Upper lobe of left lung (tissue), 6 donors: ENCODE data around the gene WFDC5. TPM values are rescaled to one million over a fixed set of nuclear protein-coding genes. Genes with fewer than 3 reads are reported as not detected.

Source experiments
- ATAC-seq, 2 donors: fragments of 200-7000 bp; cut with Tn5 transposase; one replicate each; pipeline ENCODE4 v1.9.1; 2022; ENCODE audit warnings: mild to moderate bottlenecking in 2 of 2, moderate library complexity in 2 of 2; ENCODE audit not compliant: low FRiP score in 2 of 2
- DNase-seq, 2 donors: peaks; one replicate each; pipeline ENCODE4 v3.0.0-alpha.2; 2019 to 2020
- H3K27ac ChIP-seq, 4 donors: fragments of 200-600 bp; sonication (generic); one replicate each; pipeline ENCODE4 v1.5.1; 2016 to 2019
- H3K27me3 ChIP-seq, 4 donors: fragments of 200-600 bp; sonication (generic); one replicate each; pipeline ENCODE4 v1.5.1; 2017 to 2019
- H3K36me3 ChIP-seq, 4 donors: fragments of 200-600 bp; sonication (generic); one replicate each; pipeline ENCODE4 v1.5.1; 2016 to 2019
- H3K4me1 ChIP-seq, 4 donors: fragments of 200-600 bp; sonication (generic); one replicate each; pipeline ENCODE4 v1.5.1; 2018 to 2019
- H3K4me3 ChIP-seq, 4 donors: fragments of 200-600 bp; sonication (generic); one replicate each; pipeline ENCODE4 v1.5.1; 2017 to 2019; ENCODE audit warnings: mild to moderate bottlenecking in 2 of 4, moderate library complexity in 1 of 4
- H3K9me3 ChIP-seq, 4 donors: fragments of 200-600 bp; sonication (generic); one replicate each; pipeline ENCODE4 v1.5.1; 2018 to 2019
- CTCF ChIP-seq, 6 experiments: fragments of 450-650 bp in 4 of 6; fragments of 200-600 bp in 2 of 6; sonication (generic) in 2 of 6; IDR thresholded peaks; one replicate each; pipeline ENCODE4 v1.5.1; 2016 to 2019; ENCODE audit warnings: antibody characterized with exemption in 6 of 6
- EP300 ChIP-seq, 4 donors: sonication (generic); formaldehyde crosslinking; IDR thresholded peaks; one replicate each; pipeline ENCODE4 v1.5.1; 2017; ENCODE audit warnings: antibody characterized with exemption in 4 of 4, control low read depth in 2 of 4
- POLR2A ChIP-seq, 4 donors: fragments of 450-650 bp; IDR thresholded peaks; one replicate each; pipeline ENCODE4 v1.5.1; 2016 to 2017; ENCODE audit warnings: antibody characterized with exemption in 4 of 4, mild to moderate bottlenecking in 2 of 4
- POLR2AphosphoS5 ChIP-seq, 2 donors: sonication (generic); formaldehyde crosslinking; IDR thresholded peaks; one replicate each; pipeline ENCODE4 v1.5.1; 2017; ENCODE audit warnings: antibody characterized with exemption in 2 of 2
- WGBS, 2 donors: methylation state at CpG; one replicate each; pipeline ENCODE4 v1.1.5; 2017 to 2018; 5-methylcytosine and 5-hydroxymethylcytosine counted together
- total RNA-seq, 6 donors: library from RNA; depleted of rRNA in 4 of 6; stranded (reverse); fragments of >200 nt in 4 of 6; gene quantifications; one replicate each; pipeline versions ENCODE4 v1.1.0 to v1.2.1, GENCODE V29; 2016 to 2021
- donor health status: DM: no; HTN: no; CAD: no; lungs with moderate emphysema.
- donor health status: DM: no; HTN: yes; CAD: no; lungs with severe emphysema.

WFDC5 gene
- total RNA-seq, 6 donors from 2014 or later: 0.57 to 2.0 TPM; not detected in 4

GRCh38 chr20:45072066-45072465, 42.9 kb downstream of the WFDC5 start:
- 64 to 83% methylated on average over 1 of the region's 1 CpG for WGBS, 2 donors
- Histone ChIP-seq H3K27ac (no peak overlapping the region), H3K9me3 (no peaks in the 10 kb centered on the region), H3K36me3 (peaks cover 10 to 55% (median 22%) of the 10 kb centered on the region in 4 donors), H3K4me3 (no peak overlapping the region), H3K27me3 (no peaks in the 10 kb centered on the region), H3K4me1 (peaks cover 0 to 12% (median 3%) of the 10 kb centered on the region in 4 donors)
- TF ChIP-seq POLR2AphosphoS5 (IDR thresholded peaks at IDR 0.05) (no peak), CTCF (IDR thresholded peaks at IDR 0.05) (no peak), EP300 (IDR thresholded peaks at IDR 0.05) (no peak), POLR2A (IDR thresholded peaks at IDR 0.05) (no peak)
- ATAC-seq: no peak
- DNase-seq: no peak

GRCh38 chr20:45070932-45071632, 43.9 kb downstream of the WFDC5 start:
- no peak for ATAC-seq
- TF ChIP-seq CTCF (IDR thresholded peaks at IDR 0.05): no peak
- TF ChIP-seq EP300 (IDR thresholded peaks at IDR 0.05): no peak
- TF ChIP-seq POLR2A (IDR thresholded peaks at IDR 0.05): no peak
- TF ChIP-seq POLR2AphosphoS5 (IDR thresholded peaks at IDR 0.05): no peak
- peaks cover 0 to 12% (median 3%) of the 10 kb centered on the region in 4 donors for H3K4me1 ChIP-seq
- 94 to 96% methylated on average over 6 of the region's 6 CpGs for WGBS, 2 donors
- H3K4me3 ChIP-seq: no peak overlapping the region
- H3K36me3 ChIP-seq: peaks cover 3 to 45% (median 16%) of the 10 kb centered on the region in 4 donors
- no peaks in the 10 kb centered on the region for H3K27me3 ChIP-seq
- H3K27ac ChIP-seq: no peak overlapping the region
- no peaks in the 10 kb centered on the region for H3K9me3 ChIP-seq
- no peak for DNase-seq

GRCh38 chr20:45069261-45069660, 45.7 kb downstream of the WFDC5 start:
- 50 to 78% methylated on average over 1 of the region's 1 CpG for WGBS, 2 donors
- TF ChIP-seq POLR2A (IDR thresholded peaks at IDR 0.05) (no peak), POLR2AphosphoS5 (IDR thresholded peaks at IDR 0.05) (no peak), CTCF (IDR thresholded peaks at IDR 0.05) (no peak), EP300 (IDR thresholded peaks at IDR 0.05) (no peak)
- peaks cover 0 to 16% (median 3%) of the 10 kb centered on the region in 4 donors for H3K4me1 ChIP-seq

GRCh38 chr20:45067558-45067957, 47.4 kb downstream of the WFDC5 start:
- no peak for TF ChIP-seq EP300 (IDR thresholded peaks at IDR 0.05)
- TF ChIP-seq POLR2AphosphoS5 (IDR thresholded peaks at IDR 0.05): no peak
- no peak for TF ChIP-seq CTCF (IDR thresholded peaks at IDR 0.05)
- TF ChIP-seq POLR2A (IDR thresholded peaks at IDR 0.05): no peak
- H3K27me3 ChIP-seq: no peaks in the 10 kb centered on the region
- no peak for DNase-seq
- 59 to 63% methylated on average over 2 of the region's 2 CpGs for WGBS, 2 donors
- H3K4me3 ChIP-seq: no peak overlapping the region
- no peak overlapping the region for H3K27ac ChIP-seq
- H3K36me3 ChIP-seq: peaks cover 0 to 12% (median 1%) of the 10 kb centered on the region in 4 donors
- ATAC-seq: no peak
- H3K4me1 ChIP-seq: peaks cover 0 to 16% (median 3%) of the 10 kb centered on the region in 4 donors
- H3K9me3 ChIP-seq: no peaks in the 10 kb centered on the region

More at GRCh38 chr20:45069261-45069660, 45.7 kb downstream of the WFDC5 start:
- no peak for ATAC-seq
- peaks cover 0 to 27% (median 1%) of the 10 kb centered on the region in 4 donors for H3K36me3 ChIP-seq
- H3K27me3 ChIP-seq: no peaks in the 10 kb centered on the region
- no peak overlapping the region for H3K27ac ChIP-seq
- H3K9me3 ChIP-seq: no peaks in the 10 kb centered on the region
- H3K4me3 ChIP-seq: no peak overlapping the region
- DNase-seq: no peak

- H3K4me1 ChIP-seq: peaks cover 0 to 16% (median 3%) of the 10 kb centered on the region in 4 donors
- H3K27ac ChIP-seq: no peak overlapping the region
- H3K9me3 ChIP-seq: no peaks in the 10 kb centered on the region
- WGBS, 2 donors: 90 to 94% methylated on average over 4 of the region's 4 CpGs
- ATAC-seq (no peak), DNase-seq (no peak)
- no peak overlapping the region for H3K4me3 ChIP-seq
- no peaks in the 10 kb centered on the region for H3K27me3 ChIP-seq
- H3K36me3 ChIP-seq: peaks cover 0 to 12% (median 1%) of the 10 kb centered on the region in 4 donors
- no peak for TF ChIP-seq POLR2A (IDR thresholded peaks at IDR 0.05)
- TF ChIP-seq CTCF (IDR thresholded peaks at IDR 0.05): no peak
- TF ChIP-seq POLR2AphosphoS5 (IDR thresholded peaks at IDR 0.05): no peak
- no peak for TF ChIP-seq EP300 (IDR thresholded peaks at IDR 0.05)
These were observed 47.9 kb downstream of the WFDC5 start for GRCh38 chr20:45067087-45067486.
